ENCODE measurements around the gene TIMP2. TPM values are rescaled to one million over a fixed set of nuclear protein-coding genes. Genes with fewer than 3 reads are reported as not detected.

The TIMP2 gene
- total and polyA plus RNA-seq, 2 of the 13 experiments (the other 11 are each of a cell fraction or from before 2014, with no cell fraction given): 3.8 to 8.5 TPM

- TF ChIP-seq POGK (CRISPR knock-in tag; conservative IDR thresholded peaks at IDR 0.05): 0 out of 2 replicates have a peak, but pooled peaks have one; percentile 29
- no peak for TF ChIP-seq ZNF276 (CRISPR knock-in tag; IDR thresholded peaks at IDR 0.05; ENCODE audit: low read depth)
- TF ChIP-seq HNF4G (IDR thresholded peaks at IDR 0.05; ENCODE audit: borderline replicate concordance, low read depth, low read length): 0 out of 2 replicates have a peak, but pooled peaks have one; percentile 14
- TF ChIP-seq HNF4G (CRISPR knock-in tag; IDR thresholded peaks at IDR 0.05; ENCODE audit: borderline replicate concordance, low read depth): no peak
- TF ChIP-seq SNRNP70 (IDR thresholded peaks at IDR 0.05; ENCODE audit: low read depth, low read length): no peak
- peak; percentile 78 for TF ChIP-seq ZNF687 (CRISPR knock-in tag; IDR thresholded peaks at IDR 0.05)
- peak; percentile 8 for TF ChIP-seq HNRNPLL (IDR thresholded peaks at IDR 0.05; ENCODE audit: low read depth, low read length, poor library complexity, severe bottlenecking)
- peak; percentile 30; the same call in 1 of the 2 replicates for TF ChIP-seq CEBPB (IDR thresholded peaks at IDR 0.05; ENCODE audit: borderline replicate concordance, low read depth, low read length)
- no peak for TF ChIP-seq ZNF230 (CRISPR knock-in tag; IDR thresholded peaks at IDR 0.05)
- TF ChIP-seq KAT8 (CRISPR knock-in tag; IDR thresholded peaks at IDR 0.05): peak; percentile 86
- 0 out of 2 replicates have a peak, but pooled peaks have one; percentile 4 for TF ChIP-seq ZBTB33 (CRISPR knock-in tag; IDR thresholded peaks at IDR 0.05)
- 0 out of 2 replicates have a peak, but pooled peaks have one; percentile 23 for TF ChIP-seq CREB3 (CRISPR knock-in tag; IDR thresholded peaks at IDR 0.05)
- peak; percentile 60 for TF ChIP-seq HIVEP1 (CRISPR knock-in tag; IDR thresholded peaks at IDR 0.05)
- TF ChIP-seq SP1 (IDR thresholded peaks at IDR 0.05): no peak
- TF ChIP-seq SP1 (CRISPR knock-in tag; IDR thresholded peaks at IDR 0.05): peak; percentile 21; the same call in 1 of the 2 replicates
- TF ChIP-seq FUBP1 (CRISPR knock-in tag; IDR thresholded peaks at IDR 0.05; ENCODE audit: borderline replicate concordance): no peak
Measured at GRCh38 chr17:78883089-78883532, 42.1 kb downstream of the TIMP2 start (continued).
